HepG2 (cell line): ENCODE measurements around the gene TBC1D25. TPM values are rescaled to one million over a fixed set of nuclear protein-coding genes. Genes with fewer than 3 reads are reported as not detected.
"Not testable (repeated sequence)": the region's sequence is repeated elsewhere in the genome, so short reads cannot be mapped to it uniquely, and the experiment has no call there.

ENCODE experiments used
- ATAC-seq: fragments of 200-7000 bp; cut with Tn5 transposase; 3 replicates; pipeline ENCODE4 v1.9.1; 2020; ENCODE audit warnings: mild to moderate bottlenecking, moderate library complexity
- BruUV-seq: library from RNA; stranded (reverse); fragments of 400-500 nt; replicated peaks from 2 replicates; lab custom pipeline; 2021; lab: Mats Ljungman, UMichigan
- CTCF ChIA-PET: fragments of 300-600 bp; formaldehyde crosslinking; extraction: SDS; loops from one replicate; lab custom pipeline; 2021; ENCODE audit warnings: low total read pairs, inconsistent platforms, low intra/inter-chr PET ratio; lab: Yijun Ruan, JAX
- POLR2A ChIA-PET: fragments of 350-600 bp; sonication (Branson Sonifier 250); formaldehyde crosslinking; loops from one replicate; lab custom pipeline; 2020; ENCODE audit warnings: antibody characterized with exemption, inconsistent platforms; lab: Yijun Ruan, JAX
- DNase-seq: peaks from one replicate; pipeline ENCODE4 v3.0.0-alpha.2; 2015; ENCODE audit warnings: low spot score
- FAIRE-seq: peaks from 3 replicates; lab custom pipeline; 2011; peaks lifted over from hg19 to GRCh38; lab: Jason Lieb, UNC
- H2AFZ ChIP-seq: one replicate; pipeline ENCODE4 v1.6.1; 2011; ENCODE audit warnings: low read length, inconsistent platforms
- H3K27ac ChIP-seq: fragments of 300-600 bp; 3 replicates; pipeline ENCODE4 v1.8.0; 2011; ENCODE audit warnings: mixed run types, mild to moderate bottlenecking, mixed read lengths, low read length, inconsistent platforms; ENCODE audit not compliant: insufficient read depth; ENCODE audit errors: extremely low read length
- H3K27me3 ChIP-seq, 2 experiments: fragments of 200-600 bp in 1 of 2; 2 replicates in 1 of 2; 3 replicates in 1 of 2; pipeline versions ENCODE4 v1.6.0 to v1.8.0; 2011; ENCODE audit warnings: low read length in 2 of 2, mild to moderate bottlenecking in 2 of 2, moderate library complexity in 2 of 2, inconsistent platforms in 1 of 2; ENCODE audit not compliant: insufficient read depth in 2 of 2, control insufficient read depth in 1 of 2
- H3K36me3 ChIP-seq, 2 experiments: fragments of 200-600 bp in 1 of 2; replicated peaks in 1 of 2; 2 replicates in 1 of 2; 3 replicates in 1 of 2; pipeline versions ENCODE4 v1.5.1 to v1.8.0; 2011; ENCODE audit warnings: low read length in 2 of 2, inconsistent platforms in 1 of 2; ENCODE audit not compliant: insufficient read depth in 2 of 2, control insufficient read depth in 1 of 2
- H3K4me1 ChIP-seq: 2 replicates; pipeline ENCODE4 v1.5.1; 2012; ENCODE audit warnings: low read length, inconsistent platforms; ENCODE audit not compliant: insufficient read depth
- H3K4me2 ChIP-seq: 2 replicates; pipeline ENCODE4 v1.6.0; 2011; ENCODE audit warnings: low read depth, low read length, inconsistent platforms
- H3K4me3 ChIP-seq, 3 experiments: fragments of 200-600 bp in 1 of 3; sonication (generic), shearing (Covaris generic) in 1 of 3; replicated peaks in 1 of 3; 2 replicates each; pipeline ENCODE4 v1.5.1; 2011 to 2016; ENCODE audit warnings: low read length in 3 of 3, inconsistent platforms in 2 of 3, low read depth in 2 of 3, mild to moderate bottlenecking in 2 of 3, control low read depth in 1 of 3, mixed read lengths in 1 of 3; ENCODE audit not compliant: insufficient read depth in 1 of 3
- H3K79me2 ChIP-seq: one replicate; pipeline ENCODE4 v1.6.1; 2011; ENCODE audit warnings: low read length, inconsistent platforms; ENCODE audit not compliant: insufficient read depth
- H3K9ac ChIP-seq: 2 replicates; pipeline ENCODE4 v1.6.0; 2011; ENCODE audit warnings: mild to moderate bottlenecking, low read depth, low read length, inconsistent platforms; ENCODE audit not compliant: insufficient read depth
- H3K9me3 ChIP-seq: 2 replicates; pipeline ENCODE4 v1.5.1; 2012; ENCODE audit warnings: mild to moderate bottlenecking, low read length
- H4K20me1 ChIP-seq: 2 replicates; pipeline ENCODE4 v1.6.0; 2011; ENCODE audit warnings: inconsistent platforms, mild to moderate bottlenecking, low read length, moderate library complexity; ENCODE audit not compliant: insufficient read depth
- EED ChIP-seq: sonication (generic); formaldehyde crosslinking; IDR thresholded peaks from 2 replicates; pipeline ENCODE4 v1.5.0; 2020; ENCODE audit warnings: mild to moderate bottlenecking, missing genetic modification reagents
- FOSL2 ChIP-seq: sonication (generic); formaldehyde crosslinking; IDR thresholded peaks from 2 replicates; pipeline ENCODE4 v1.4.0; 2020; ENCODE audit warnings: missing genetic modification reagents
- GABPB1 ChIP-seq: IDR thresholded peaks from 2 replicates; pipeline ENCODE4 v1.6.1; 2016; ENCODE audit warnings: mild to moderate bottlenecking, missing genetic modification reagents, moderate library complexity, missing compliant biosample characterization
- HNRNPL ChIP-seq: fragments of 200-400 bp; formaldehyde crosslinking; IDR thresholded peaks from 2 replicates; pipeline ENCODE4 v1.6.1; 2017; ENCODE audit warnings: mild to moderate bottlenecking, low read depth, low read length
- NR2F1 ChIP-seq, 2 experiments: fragments of 450-650 bp in 1 of 2; formaldehyde crosslinking in 1 of 2; IDR thresholded peaks; 2 replicates each; pipeline versions ENCODE4 v1.5.0 to v1.6.1; 2016 to 2020; ENCODE audit warnings: mild to moderate bottlenecking in 1 of 2, missing compliant biosample characterization in 1 of 2, missing genetic modification reagents in 1 of 2, moderate library complexity in 1 of 2
- REXO4 ChIP-seq: sonication (generic); formaldehyde crosslinking; IDR thresholded peaks from 2 replicates; pipeline ENCODE4 v1.8.0; 2022; ENCODE audit warnings: missing genetic modification reagents, mild to moderate bottlenecking, borderline replicate concordance
- SOX6 ChIP-seq, 2 experiments: fragments of 450-650 bp in 1 of 2; sonication (generic) in 1 of 2; formaldehyde crosslinking in 1 of 2; IDR thresholded peaks; 2 replicates each; pipeline versions ENCODE4 v1.4.0 to v1.6.1; 2017 to 2020; ENCODE audit warnings: antibody characterized with exemption in 1 of 2, mild to moderate bottlenecking in 1 of 2, missing genetic modification reagents in 1 of 2
- TOPORS ChIP-seq: sonication (generic); formaldehyde crosslinking; IDR thresholded peaks from 2 replicates; pipeline ENCODE4 v1.8.0; 2023; ENCODE audit warnings: mild to moderate bottlenecking, missing genetic modification reagents
- ZNF253 ChIP-seq: sonication (generic); formaldehyde crosslinking; IDR thresholded peaks from 2 replicates; pipeline ENCODE4 v1.8.0; 2022; ENCODE audit warnings: mild to moderate bottlenecking, missing genetic modification reagents, borderline replicate concordance
- ZNF557 ChIP-seq: sonication (generic); formaldehyde crosslinking; IDR thresholded peaks from 2 replicates; pipeline ENCODE4 v1.4.0; 2020; ENCODE audit warnings: missing genetic modification reagents
- ZNF607 ChIP-seq: sonication (generic); formaldehyde crosslinking; IDR thresholded peaks from 2 replicates; pipeline ENCODE4 v1.5.1; 2020; ENCODE audit warnings: missing genetic modification reagents, mild to moderate bottlenecking, borderline replicate concordance
- ZNF674 ChIP-seq: sonication (generic); formaldehyde crosslinking; IDR thresholded peaks from 2 replicates; pipeline ENCODE4 v1.5.0; 2020; ENCODE audit warnings: low read depth, mild to moderate bottlenecking, missing genetic modification reagents
- WGBS: methylation state at CpG from one replicate; pipeline ENCODE4 v1.1.6; 2017; ENCODE audit warnings: low lambda C conversion rate; 5-methylcytosine and 5-hydroxymethylcytosine counted together
- in situ Hi-C: cut with HindIII; loops from 2 replicates; pipeline ENCODE4 v1.10.0; 2017; ENCODE audit warnings: low pct_unique_long_range_greater_than_20kb; ENCODE audit not compliant: extremely low pct_ligation_motif_present
- intact Hi-C: fragments of 100-400 bp; cut with micrococcal nuclease; formaldehyde crosslinking; loops from one replicate; pipeline ENCODE4 v1.10.0; 2022; ENCODE audit not compliant: unreplicated experiment
- polyA plus RNA-seq, 8 experiments: library from polyadenylated mRNA; depleted of rRNA in 3 of 8; stranded (reverse) in 7 of 8; unstranded in 1 of 8; fragments of >200 nt; fragmentation: Illumina TruSeq in 4 of 8; extraction: Trizol in 4 of 8; gene quantifications; 2 replicates each; pipeline versions ENCODE4 v1.2.1 to v1.2.3, GENCODE V29; 2011 to 2016; ENCODE audit warnings: low read depth in 4 of 8, missing spikeins in 1 of 8, mixed read lengths in 1 of 8; ENCODE audit not compliant: insufficient read depth in 1 of 8
- total RNA-seq, 5 experiments: library from RNA; depleted of rRNA; stranded (reverse); fragments of >200 nt; fragmentation: Illumina TruSeq; extraction: Trizol; gene quantifications; 2 replicates each; pipeline ENCODE4 v1.2.3, GENCODE V29; 2016; ENCODE audit warnings: low read depth in 1 of 5
- TF ChIP-seq, protein P1 (sequence below): sonication (generic); formaldehyde crosslinking; conservative IDR thresholded peaks from 2 replicates; pipeline ENCODE4 v1.4.0; 2020; ENCODE audit warnings: mild to moderate bottlenecking, missing genetic modification reagents, moderate library complexity

TBC1D25 gene
- total and polyA plus RNA-seq, 2 of the 13 experiments (the other 11 are each of a cell fraction or from before 2014, with no cell fraction given), result 3.5 to 4.7 TPM

DNA sequence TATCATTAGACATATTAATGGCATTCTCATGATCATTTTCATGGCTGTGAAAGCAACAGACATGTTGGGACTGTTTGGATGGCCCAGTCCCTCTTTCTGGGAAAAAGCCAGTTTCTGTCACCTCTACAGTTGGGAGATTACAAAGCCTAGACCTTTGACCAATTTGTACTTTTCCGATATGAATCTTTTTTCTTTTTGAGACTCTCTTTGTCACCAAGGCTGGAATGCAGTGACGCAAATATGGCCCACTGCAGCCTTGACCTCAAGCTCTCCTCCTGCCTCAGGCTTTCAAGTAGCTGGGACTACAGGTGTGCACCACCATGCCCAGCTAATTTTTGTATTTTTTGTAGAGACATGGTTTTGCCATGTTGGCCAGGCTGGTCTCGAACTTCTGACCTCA lies 9.4 kb downstream of the TBC1D25 start (continued):
- TF ChIP-seq SOX6 (IDR thresholded peaks at IDR 0.05) (no peak), SOX6 (CRISPR knock-in tag; IDR thresholded peaks at IDR 0.05) (peak; percentile 62; the same call in 1 of the 2 replicates), ZNF607 (CRISPR knock-in tag) (no peak), GABPB1 (CRISPR knock-in tag) (no peak), REXO4 (no peak), TOPORS (CRISPR knock-in tag) (no peak), FOSL2 (CRISPR knock-in tag) (0 out of 2 replicates have a peak, but pooled peaks have one; percentile 18), ZNF253 (no peak), ZNF674 (CRISPR knock-in tag) (no peak), EED (CRISPR knock-in tag) (no peak), ZNF557 (no peak), HNRNPL (no peak), NR2F1 (CRISPR knock-in tag; IDR thresholded peaks at IDR 0.05) (peak in 1 of 2 experiments; percentile 57; a peak in 2 of 4 replicates)
- TF ChIP-seq, protein P1, sequence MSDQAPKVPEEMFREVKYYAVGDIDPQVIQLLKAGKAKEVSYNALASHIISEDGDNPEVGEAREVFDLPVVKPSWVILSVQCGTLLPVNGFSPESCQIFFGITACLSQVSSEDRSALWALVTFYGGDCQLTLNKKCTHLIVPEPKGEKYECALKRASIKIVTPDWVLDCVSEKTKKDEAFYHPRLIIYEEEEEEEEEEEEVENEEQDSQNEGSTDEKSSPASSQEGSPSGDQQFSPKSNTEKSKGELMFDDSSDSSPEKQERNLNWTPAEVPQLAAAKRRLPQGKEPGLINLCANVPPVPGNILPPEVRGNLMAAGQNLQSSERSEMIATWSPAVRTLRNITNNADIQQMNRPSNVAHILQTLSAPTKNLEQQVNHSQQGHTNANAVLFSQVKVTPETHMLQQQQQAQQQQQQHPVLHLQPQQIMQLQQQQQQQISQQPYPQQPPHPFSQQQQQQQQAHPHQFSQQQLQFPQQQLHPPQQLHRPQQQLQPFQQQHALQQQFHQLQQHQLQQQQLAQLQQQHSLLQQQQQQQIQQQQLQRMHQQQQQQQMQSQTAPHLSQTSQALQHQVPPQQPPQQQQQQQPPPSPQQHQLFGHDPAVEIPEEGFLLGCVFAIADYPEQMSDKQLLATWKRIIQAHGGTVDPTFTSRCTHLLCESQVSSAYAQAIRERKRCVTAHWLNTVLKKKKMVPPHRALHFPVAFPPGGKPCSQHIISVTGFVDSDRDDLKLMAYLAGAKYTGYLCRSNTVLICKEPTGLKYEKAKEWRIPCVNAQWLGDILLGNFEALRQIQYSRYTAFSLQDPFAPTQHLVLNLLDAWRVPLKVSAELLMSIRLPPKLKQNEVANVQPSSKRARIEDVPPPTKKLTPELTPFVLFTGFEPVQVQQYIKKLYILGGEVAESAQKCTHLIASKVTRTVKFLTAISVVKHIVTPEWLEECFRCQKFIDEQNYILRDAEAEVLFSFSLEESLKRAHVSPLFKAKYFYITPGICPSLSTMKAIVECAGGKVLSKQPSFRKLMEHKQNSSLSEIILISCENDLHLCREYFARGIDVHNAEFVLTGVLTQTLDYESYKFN (CRISPR knock-in tag), result peak; percentile 58; the same call in 1 of the 2 replicates

DNA sequence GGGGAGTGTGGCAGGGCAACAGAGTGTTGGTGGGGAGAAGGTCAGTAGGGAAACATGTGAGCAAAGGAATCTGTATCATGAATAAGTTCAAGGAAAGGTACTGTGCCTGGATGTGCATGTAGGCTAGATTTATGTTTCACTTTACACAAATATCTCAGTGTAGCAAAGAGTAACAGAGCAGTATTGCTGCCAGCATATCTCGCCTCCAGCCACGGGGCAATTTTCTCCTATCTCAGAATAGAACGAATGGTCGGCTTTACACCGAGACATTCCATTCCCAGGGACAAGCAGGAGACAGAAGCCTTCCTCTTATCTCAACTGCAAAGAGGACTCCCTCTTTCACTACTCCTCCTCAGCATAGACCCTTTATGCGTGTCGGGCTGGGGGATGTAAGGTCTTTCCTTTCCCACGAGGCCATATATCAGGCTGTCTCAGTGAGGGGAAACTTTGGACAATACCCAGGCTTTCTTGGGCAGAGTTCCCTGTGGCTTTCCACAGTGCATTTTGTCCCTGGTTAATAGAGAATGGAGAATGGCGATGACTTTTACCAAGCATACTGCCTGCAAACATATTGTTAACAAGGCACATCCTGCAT lies 16.3 kb downstream of the TBC1D25 start:
- H3K27me3 ChIP-seq, ATAC-seq, H3K9me3 ChIP-seq, DNase-seq, H3K27ac ChIP-seq, H4K20me1 ChIP-seq, FAIRE-seq, H2AFZ ChIP-seq, intact Hi-C loops, POLR2A ChIA-PET, H3K79me2 ChIP-seq, H3K9ac ChIP-seq, H3K4me1 ChIP-seq, H3K4me2 ChIP-seq, H3K36me3 ChIP-seq, CTCF ChIA-PET, H3K4me3 ChIP-seq, BruUV-seq, in situ Hi-C loops: not testable (repeated sequence)
- 89% methylated on average over 8 of the region's 9 CpGs for WGBS
